ENCODE results near the gene TNS2.
A peak's percentile ranks its signal among the peaks of the same experiment; 100 is the strongest.

Gene TNS2

DNA sequence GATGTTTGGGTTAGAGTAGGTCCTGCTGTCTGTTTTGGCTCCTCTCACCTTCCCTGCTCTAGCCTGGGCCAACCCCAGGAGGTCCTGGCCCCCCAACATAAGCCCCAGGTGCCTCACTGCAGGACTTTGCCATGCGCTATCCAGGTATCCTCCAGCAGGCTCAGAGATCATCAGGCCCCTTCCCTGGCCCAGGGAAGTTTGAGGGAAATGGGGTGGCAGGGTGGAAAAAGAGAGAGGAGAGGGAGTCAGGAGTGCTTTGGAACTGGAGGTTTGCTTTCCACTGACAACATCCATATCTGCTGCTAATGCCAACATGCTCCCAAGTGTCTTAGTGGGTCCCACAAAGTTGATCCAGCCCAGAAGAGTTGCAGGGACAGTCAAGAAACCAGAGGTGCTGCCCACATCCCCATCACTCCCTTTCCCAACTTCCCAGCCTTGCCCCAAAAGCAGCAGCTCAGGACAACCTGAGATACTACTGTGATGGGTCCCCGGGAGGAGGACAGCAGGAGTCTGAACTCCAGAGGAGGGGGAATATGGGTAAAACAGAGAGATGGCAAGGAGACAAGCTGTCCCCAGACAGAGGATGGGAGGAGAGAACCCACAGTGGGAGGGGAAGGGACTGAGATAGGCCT lies 677 bp downstream of the TNS2 start:
- H3K9me3 ChIP-seq (replicated peaks in 1 of 2; ENCODE audit: control insufficient read depth in 2 of 2, insufficient read depth in 1 of 2, low read depth in 1 of 2, low read length in 2 of 2): no peaks in the 10 kb centered on the region
- peak overlapping the region; percentile 85 for H2AK5ac ChIP-seq (ENCODE audit: low read depth, low read length)
- H4K8ac ChIP-seq (ENCODE audit: low read depth, low read length): no peak overlapping the region
- no peak for DNase-seq (ENCODE audit: low spot score)
- no peak overlapping the region for H3K23ac ChIP-seq (ENCODE audit: low read depth, low read length, poor library complexity)
- no peak overlapping the region for H3K4ac ChIP-seq (ENCODE audit: low read length)
- no peak overlapping the region for H4K91ac ChIP-seq (ENCODE audit: low read depth, low read length, poor library complexity)
- H3K27me3 ChIP-seq (ENCODE audit: control insufficient read depth in 3 of 3, insufficient read depth in 3 of 3, low read depth in 1 of 3, low read length in 3 of 3): no peaks in the 10 kb centered on the region
- peak overlapping the region; percentile 90 for H3K14ac ChIP-seq (ENCODE audit: low read length)
- no peak overlapping the region for H3K4me2 ChIP-seq (ENCODE audit: insufficient read depth, low read length, poor library complexity, severe bottlenecking)
- peak overlapping the region; percentile 42 for H2BK120ac ChIP-seq (ENCODE audit: low read depth, low read length)
- H3K36me3 ChIP-seq (replicated peaks in 1 of 2; ENCODE audit: control insufficient read depth in 2 of 2, insufficient read depth in 2 of 2, low read length in 2 of 2): no peaks in the 10 kb centered on the region
- H3K79me1 ChIP-seq (ENCODE audit: low read depth, low read length): no peaks in the 10 kb centered on the region
- no peak overlapping the region for H3K9ac ChIP-seq (ENCODE audit: low read depth, low read length, poor library complexity)
- H3K27ac ChIP-seq (replicated peaks; ENCODE audit: low read length): no peak overlapping the region
- no peak overlapping the region for H2BK12ac ChIP-seq (ENCODE audit: low read length)
- H2AFZ ChIP-seq (ENCODE audit: low read length): peak overlapping the region; percentile 92
- peaks cover 38 to 45% of the 10 kb centered on the region in 2 donors for H3K4me1 ChIP-seq (ENCODE audit: control insufficient read depth in 2 of 2, insufficient read depth in 1 of 2, low read depth in 1 of 2, low read length in 2 of 2)
- H2BK15ac ChIP-seq (ENCODE audit: low read length): peak overlapping the region; percentile 28
- H3K18ac ChIP-seq (ENCODE audit: low read length): peak overlapping the region; percentile 57
- H3K4me3 ChIP-seq (ENCODE audit: low read length in 2 of 2): peak overlapping the region in 1 of 2 donors; percentile 47
- H2BK5ac ChIP-seq (ENCODE audit: low read length): no peak overlapping the region
- no CpG with 5 or more reads among the region's 2 CpGs for WGBS, 2 donors (ENCODE audit: extremely low coverage in 2 of 2, insufficient read length in 2 of 2, insufficient replicate concordance in 1 of 2)

DNA sequence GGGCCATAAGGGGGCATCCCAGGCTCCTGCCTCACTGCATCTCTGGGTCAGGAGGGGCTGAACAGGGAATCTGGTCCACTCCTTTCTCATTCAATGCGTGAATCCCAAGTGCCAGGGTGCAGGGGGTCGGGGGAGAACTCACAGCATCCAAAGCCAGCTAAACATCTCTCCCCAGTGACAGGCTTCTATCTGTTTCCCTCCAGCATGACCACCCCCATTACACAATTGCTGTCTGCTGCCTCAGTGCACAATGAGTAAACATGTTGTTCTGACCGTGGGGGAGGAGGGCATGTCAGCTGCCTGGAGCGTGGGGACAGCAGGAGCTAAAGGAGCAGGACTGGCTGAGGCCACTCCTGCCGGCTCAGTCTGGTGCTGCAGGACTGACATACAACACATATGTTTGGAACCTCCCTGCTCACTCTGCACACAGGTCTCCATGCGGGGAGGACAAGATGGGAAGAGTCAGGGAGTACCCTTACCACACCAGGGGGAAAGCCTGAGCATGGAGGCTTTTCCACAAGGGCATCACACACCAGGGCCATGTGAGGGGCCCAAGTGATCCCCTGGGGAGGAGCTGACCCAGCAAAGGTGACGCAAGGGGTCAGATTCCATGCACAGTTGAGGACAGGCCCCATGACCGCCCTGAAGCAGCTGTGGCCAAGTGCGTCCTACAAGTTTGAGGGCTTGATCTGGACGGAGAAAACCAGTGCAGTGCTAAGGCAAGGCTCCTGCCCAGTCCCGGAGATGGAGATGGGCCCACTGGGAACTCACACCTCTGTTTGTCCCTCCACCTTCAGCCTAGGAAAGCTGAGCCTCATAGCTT lies 1.4 kb downstream of the TNS2 start:
- H2BK15ac ChIP-seq (ENCODE audit: low read length): no peak overlapping the region
- H3K79me1 ChIP-seq (ENCODE audit: low read depth, low read length): no peaks in the 10 kb centered on the region
- H3K4ac ChIP-seq (ENCODE audit: low read length): no peak overlapping the region
- H3K23ac ChIP-seq (ENCODE audit: low read depth, low read length, poor library complexity): peak overlapping the region; percentile 52
- H3K4me1 ChIP-seq (ENCODE audit: control insufficient read depth in 2 of 2, insufficient read depth in 1 of 2, low read depth in 1 of 2, low read length in 2 of 2): peaks cover 38 to 40% of the 10 kb centered on the region in 2 donors
- no peak overlapping the region for H4K8ac ChIP-seq (ENCODE audit: low read depth, low read length)
- H2AK5ac ChIP-seq (ENCODE audit: low read depth, low read length): peak overlapping the region; percentile 3
- peak overlapping the region; percentile 92 for H2AFZ ChIP-seq (ENCODE audit: low read length)
- H3K36me3 ChIP-seq (replicated peaks in 1 of 2; ENCODE audit: control insufficient read depth in 2 of 2, insufficient read depth in 2 of 2, low read length in 2 of 2): no peaks in the 10 kb centered on the region
- no peak overlapping the region for H3K4me2 ChIP-seq (ENCODE audit: insufficient read depth, low read length, poor library complexity, severe bottlenecking)
- peak overlapping the region; percentile 64 for H3K9ac ChIP-seq (ENCODE audit: low read depth, low read length, poor library complexity)
- H3K9me3 ChIP-seq (replicated peaks in 1 of 2; ENCODE audit: control insufficient read depth in 2 of 2, insufficient read depth in 1 of 2, low read depth in 1 of 2, low read length in 2 of 2): no peaks in the 10 kb centered on the region
- no peaks in the 10 kb centered on the region for H3K27me3 ChIP-seq (ENCODE audit: control insufficient read depth in 3 of 3, insufficient read depth in 3 of 3, low read depth in 1 of 3, low read length in 3 of 3)
- peak overlapping the region; percentile 18 for H3K18ac ChIP-seq (ENCODE audit: low read length)
- H2BK5ac ChIP-seq (ENCODE audit: low read length): no peak overlapping the region
- H4K91ac ChIP-seq (ENCODE audit: low read depth, low read length, poor library complexity): no peak overlapping the region
- H3K14ac ChIP-seq (ENCODE audit: low read length): no peak overlapping the region
- no CpG with 5 or more reads among the region's 11 CpGs for WGBS, 2 donors (ENCODE audit: extremely low coverage in 2 of 2, insufficient read length in 2 of 2, insufficient replicate concordance in 1 of 2)
- no peak for DNase-seq (ENCODE audit: low spot score)
- H2BK120ac ChIP-seq (ENCODE audit: low read depth, low read length): no peak overlapping the region
- H2BK12ac ChIP-seq (ENCODE audit: low read length): no peak overlapping the region
- H3K4me3 ChIP-seq (ENCODE audit: low read length in 2 of 2): peak overlapping the region in 1 of 2 donors; percentile 47
- H3K27ac ChIP-seq (replicated peaks; ENCODE audit: low read length): no peak overlapping the region

DNA sequence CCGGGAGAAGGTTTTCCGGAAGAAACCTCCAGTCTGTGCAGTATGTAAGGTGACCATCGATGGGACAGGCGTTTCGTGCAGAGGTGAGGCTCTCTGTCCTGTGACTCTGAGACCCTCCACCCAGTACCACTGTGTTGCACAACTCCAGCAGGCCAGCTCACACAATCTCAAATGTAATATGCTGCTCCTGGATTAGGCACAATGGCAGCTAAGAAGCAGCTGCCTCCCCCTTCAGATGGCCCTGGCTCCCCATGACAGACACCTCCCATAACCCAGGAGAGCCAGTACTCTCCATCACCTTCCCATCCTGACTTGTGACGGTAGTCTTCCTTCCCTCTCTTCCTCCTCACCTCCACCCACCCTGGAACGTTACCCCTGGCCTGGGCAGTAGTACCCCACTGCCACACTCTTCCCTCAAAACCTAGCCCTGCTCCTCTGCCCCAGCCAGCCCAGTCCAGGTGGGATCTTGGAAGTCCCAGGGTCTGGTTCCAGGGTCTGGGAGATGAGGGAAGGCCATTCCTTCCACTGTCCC lies 2.1 kb downstream of the TNS2 start:
- Histone ChIP-seq H3K4me3 (ENCODE audit: low read length in 2 of 2) (no peak overlapping the region), H3K27me3 (ENCODE audit: control insufficient read depth in 3 of 3, insufficient read depth in 3 of 3, low read depth in 1 of 3, low read length in 3 of 3) (no peaks in the 10 kb centered on the region), H2AFZ (ENCODE audit: low read length) (no peak overlapping the region), H2BK5ac (ENCODE audit: low read length) (peak overlapping the region; percentile 31), H2BK15ac (ENCODE audit: low read length) (no peak overlapping the region), H3K4ac (ENCODE audit: low read length) (no peak overlapping the region), H3K18ac (ENCODE audit: low read length) (no peak overlapping the region), H2BK120ac (ENCODE audit: low read depth, low read length) (no peak overlapping the region), H4K91ac (ENCODE audit: low read depth, low read length, poor library complexity) (no peak overlapping the region), H2AK5ac (ENCODE audit: low read depth, low read length) (peak overlapping the region; percentile 3), H4K8ac (ENCODE audit: low read depth, low read length) (no peak overlapping the region), H3K27ac (replicated peaks; ENCODE audit: low read length) (no peak overlapping the region), H2BK12ac (ENCODE audit: low read length) (no peak overlapping the region), H3K9me3 (replicated peaks in 1 of 2; ENCODE audit: control insufficient read depth in 2 of 2, insufficient read depth in 1 of 2, low read depth in 1 of 2, low read length in 2 of 2) (no peaks in the 10 kb centered on the region), H3K14ac (ENCODE audit: low read length) (no peak overlapping the region), H3K79me1 (ENCODE audit: low read depth, low read length) (no peaks in the 10 kb centered on the region), H3K4me1 (ENCODE audit: control insufficient read depth in 2 of 2, insufficient read depth in 1 of 2, low read depth in 1 of 2, low read length in 2 of 2) (peaks cover 38 to 40% of the 10 kb centered on the region in 2 donors), H3K36me3 (replicated peaks in 1 of 2; ENCODE audit: control insufficient read depth in 2 of 2, insufficient read depth in 2 of 2, low read length in 2 of 2) (no peaks in the 10 kb centered on the region), H3K9ac (ENCODE audit: low read depth, low read length, poor library complexity) (no peak overlapping the region), H3K4me2 (ENCODE audit: insufficient read depth, low read length, poor library complexity, severe bottlenecking) (no peak overlapping the region), H3K23ac (ENCODE audit: low read depth, low read length, poor library complexity) (peak overlapping the region; percentile 52)
- no CpG with 5 or more reads among the region's 7 CpGs for WGBS, 2 donors (ENCODE audit: extremely low coverage in 2 of 2, insufficient read length in 2 of 2, insufficient replicate concordance in 1 of 2)
- DNase-seq (ENCODE audit: low spot score): no peak
